ENCODE measurements around the gene PCDHA8. TPM values are rescaled to one million over a fixed set of nuclear protein-coding genes. Genes with fewer than 3 reads are reported as not detected.
"Not testable (repeated sequence)": the region's sequence is repeated elsewhere in the genome, so short reads cannot be mapped to it uniquely, and the experiment has no call there.

PCDHA8 gene
- total RNA-seq, 1 experiment from 2014 or later = not detected

GRCh38 chr5:140870221-140871201 is 29.5 kb downstream of the PCDHA8 start:
- H3K9me3 ChIP-seq = peaks cover 7% of the 10 kb centered on the region; the same call in 1 of the 2 replicates
- Mint-ChIP-seq H3K4me1 (ENCODE audit: low read depth, unreplicated experiment) (no peaks in the 10 kb centered on the region), H3K27ac (ENCODE audit: unreplicated experiment) (no peak overlapping the region), H3K4me3 (ENCODE audit: unreplicated experiment) (no peak overlapping the region), H3K9me3 (ENCODE audit: unreplicated experiment) (no peaks in the 10 kb centered on the region), H3K27me3 (ENCODE audit: insufficient read depth, unreplicated experiment) (no peaks in the 10 kb centered on the region), H3K36me3 (ENCODE audit: insufficient read depth, unreplicated experiment) (no peaks in the 10 kb centered on the region)
- no peaks in the 10 kb centered on the region for H3K27me3 ChIP-seq (replicated peaks; ENCODE audit: control insufficient read depth, insufficient read depth, low read length)
- TF ChIP-seq, protein P1, sequence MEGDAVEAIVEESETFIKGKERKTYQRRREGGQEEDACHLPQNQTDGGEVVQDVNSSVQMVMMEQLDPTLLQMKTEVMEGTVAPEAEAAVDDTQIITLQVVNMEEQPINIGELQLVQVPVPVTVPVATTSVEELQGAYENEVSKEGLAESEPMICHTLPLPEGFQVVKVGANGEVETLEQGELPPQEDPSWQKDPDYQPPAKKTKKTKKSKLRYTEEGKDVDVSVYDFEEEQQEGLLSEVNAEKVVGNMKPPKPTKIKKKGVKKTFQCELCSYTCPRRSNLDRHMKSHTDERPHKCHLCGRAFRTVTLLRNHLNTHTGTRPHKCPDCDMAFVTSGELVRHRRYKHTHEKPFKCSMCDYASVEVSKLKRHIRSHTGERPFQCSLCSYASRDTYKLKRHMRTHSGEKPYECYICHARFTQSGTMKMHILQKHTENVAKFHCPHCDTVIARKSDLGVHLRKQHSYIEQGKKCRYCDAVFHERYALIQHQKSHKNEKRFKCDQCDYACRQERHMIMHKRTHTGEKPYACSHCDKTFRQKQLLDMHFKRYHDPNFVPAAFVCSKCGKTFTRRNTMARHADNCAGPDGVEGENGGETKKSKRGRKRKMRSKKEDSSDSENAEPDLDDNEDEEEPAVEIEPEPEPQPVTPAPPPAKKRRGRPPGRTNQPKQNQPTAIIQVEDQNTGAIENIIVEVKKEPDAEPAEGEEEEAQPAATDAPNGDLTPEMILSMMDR (IDR thresholded peaks at IDR 0.05; ENCODE audit: insufficient read depth in 1 of 2, low read depth in 1 of 2, low read length in 1 of 2, severe bottlenecking in 1 of 2, unreplicated experiment in 1 of 2) = no peak
- ChIA-PET CTCF (no interaction called here), POLR2A (no interaction called here)
- H3K36me3 ChIP-seq (ENCODE audit: control insufficient read depth, insufficient read depth, low read length) = no peaks in the 10 kb centered on the region
- H3K4me3 ChIP-seq (ENCODE audit: low read depth, low read length) = no peak overlapping the region
- intact Hi-C loops (cut with micrococcal nuclease; ENCODE audit: unreplicated experiment) = no loop called here
- H3K4me1 ChIP-seq = no peaks in the 10 kb centered on the region
- DNase-seq = no peak
- no TSS peak for BruUV-seq (replicated peaks)

DNA sequence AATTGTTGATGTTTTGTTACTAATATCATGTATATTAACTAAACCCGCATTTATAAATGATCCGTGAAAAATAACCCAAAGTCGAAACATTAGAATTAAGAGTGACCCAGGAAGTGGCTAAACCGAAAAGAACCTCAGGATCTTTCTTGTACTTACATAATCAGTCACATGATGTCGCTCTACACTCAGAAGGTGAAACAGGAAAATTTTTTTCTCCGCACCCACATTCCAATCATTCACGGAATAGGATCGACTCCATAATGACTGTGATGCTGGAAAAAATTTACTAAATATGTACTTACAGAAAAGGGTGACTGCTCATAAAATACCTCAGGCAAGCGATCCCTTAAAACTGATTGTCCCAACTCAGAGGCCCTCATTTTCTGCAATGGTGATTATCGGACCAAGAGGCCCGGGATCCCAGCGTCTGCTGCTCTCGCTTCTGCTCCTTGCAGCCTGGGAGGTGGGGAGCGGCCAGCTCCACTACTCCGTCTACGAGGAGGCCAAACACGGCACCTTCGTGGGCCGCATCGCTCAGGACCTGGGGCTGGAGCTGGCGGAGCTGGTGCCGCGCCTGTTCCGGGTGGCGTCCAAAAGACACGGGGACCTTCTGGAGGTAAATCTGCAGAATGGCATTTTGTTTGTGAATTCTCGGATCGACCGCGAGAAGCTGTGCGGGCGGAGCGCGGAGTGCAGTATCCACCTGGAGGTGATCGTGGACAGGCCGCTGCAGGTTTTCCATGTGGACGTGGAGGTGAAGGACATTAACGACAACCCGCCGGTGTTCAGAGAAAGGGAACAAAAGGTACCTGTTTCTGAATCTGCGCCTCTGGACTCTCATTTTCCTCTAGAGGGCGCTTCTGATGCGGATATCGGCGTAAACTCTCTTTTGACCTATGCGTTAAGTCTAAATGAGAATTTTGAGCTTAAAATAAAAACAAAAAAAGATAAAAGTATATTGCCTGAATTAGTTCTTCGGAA is 34.4 kb downstream of the PCDHA8 start, which contains the start of gene PCDHA12:
TSS of gene PCDHA12 (plus strand) at position 224 of the 981 bp plus-strand sequence. CDS start at position 389, 165 bp downstream.
- no peaks in the 10 kb centered on the region for H3K36me3 Mint-ChIP-seq (ENCODE audit: insufficient read depth, unreplicated experiment)
- Histone ChIP-seq H3K36me3 (ENCODE audit: control insufficient read depth, insufficient read depth, low read length) (no peaks in the 10 kb centered on the region), H3K4me3 (ENCODE audit: low read depth, low read length) (no peak within 1 kb of the TSS), H3K9me3 (0 out of 2 replicates have a peak, but pooled peaks cover 4% of the 10 kb centered on the region), H3K4me1 (no peaks in the 10 kb centered on the region), H3K27me3 (replicated peaks; ENCODE audit: control insufficient read depth, insufficient read depth, low read length) (no peaks in the 10 kb centered on the region)
- no TSS peak for BruUV-seq (replicated peaks)
- H3K4me3 Mint-ChIP-seq (ENCODE audit: unreplicated experiment) = no peak within 1 kb of the TSS
- ChIA-PET POLR2A (no interaction called here), CTCF (no interaction called here)
- no peak for DNase-seq
- no peaks in the 10 kb centered on the region for H3K4me1 Mint-ChIP-seq (ENCODE audit: low read depth, unreplicated experiment)
- peaks cover 7% of the 10 kb centered on the region for H3K9me3 Mint-ChIP-seq (ENCODE audit: unreplicated experiment)
- H3K27me3 Mint-ChIP-seq (ENCODE audit: insufficient read depth, unreplicated experiment) = no peaks in the 10 kb centered on the region
- H3K27ac Mint-ChIP-seq (ENCODE audit: unreplicated experiment) = no peak within 1 kb of the TSS
- TF ChIP-seq, protein P1 (IDR thresholded peaks at IDR 0.05; ENCODE audit: insufficient read depth in 1 of 2, low read depth in 1 of 2, low read length in 1 of 2, severe bottlenecking in 1 of 2, unreplicated experiment in 1 of 2) = no peak
- intact Hi-C loops (cut with micrococcal nuclease; ENCODE audit: unreplicated experiment) = no loop called here

- H3K9me3 ChIP-seq; H3K36me3 ChIP-seq (ENCODE audit: control insufficient read depth, insufficient read depth, low read length); intact Hi-C loops (cut with micrococcal nuclease; ENCODE audit: unreplicated experiment); BruUV-seq (replicated peaks); H3K4me1 Mint-ChIP-seq (ENCODE audit: low read depth, unreplicated experiment); H3K27me3 Mint-ChIP-seq (ENCODE audit: insufficient read depth, unreplicated experiment); POLR2A ChIA-PET; H3K4me1 ChIP-seq; H3K36me3 Mint-ChIP-seq (ENCODE audit: insufficient read depth, unreplicated experiment); DNase-seq; H3K27me3 ChIP-seq (replicated peaks; ENCODE audit: control insufficient read depth, insufficient read depth, low read length); H3K4me3 ChIP-seq (ENCODE audit: low read depth, low read length); H3K4me3 Mint-ChIP-seq (ENCODE audit: unreplicated experiment); H3K27ac Mint-ChIP-seq (ENCODE audit: unreplicated experiment); CTCF ChIA-PET: not testable (repeated sequence)
- H3K9me3 Mint-ChIP-seq (ENCODE audit: unreplicated experiment) = peaks cover 15% of the 10 kb centered on the region
Observed at GRCh38 chr5:140876541-140877261, 35.7 kb downstream of the PCDHA8 start.
